ENCODE results near the gene PIGN.

PIGN gene

GRCh38 chr18:62097698-62098097 lies 89.2 kb downstream of the PIGN start:
- no peak overlapping the region for H3K27ac ChIP-seq (ENCODE audit: low read depth in 2 of 2, low read length in 2 of 2)
- no peaks in the 10 kb centered on the region for H3K9me3 ChIP-seq (ENCODE audit: control insufficient read depth in 2 of 2, low read length in 2 of 2)
- H3K9ac ChIP-seq (ENCODE audit: low read depth in 1 of 2, low read length in 2 of 2) = no peak overlapping the region
- peaks cover 14 to 27% of the 10 kb centered on the region in 2 donors for H3K36me3 ChIP-seq (ENCODE audit: control insufficient read depth in 2 of 2, insufficient read depth in 2 of 2, low read length in 2 of 2)
- no peaks in the 10 kb centered on the region for H3K4me1 ChIP-seq (ENCODE audit: control insufficient read depth in 2 of 2, insufficient read depth in 2 of 2, low read length in 2 of 2)
- H3K4me3 ChIP-seq (ENCODE audit: low read length in 2 of 2) = no peak overlapping the region
- no peaks in the 10 kb centered on the region for H3K27me3 ChIP-seq (ENCODE audit: control insufficient read depth in 2 of 2, insufficient read depth in 2 of 2, low read length in 2 of 2)

- H3K27ac ChIP-seq (ENCODE audit: low read depth in 2 of 2, low read length in 2 of 2) = no peak overlapping the region
- peaks cover 10 to 11% of the 10 kb centered on the region in 2 donors for H3K36me3 ChIP-seq (ENCODE audit: control insufficient read depth in 2 of 2, insufficient read depth in 2 of 2, low read length in 2 of 2)
- no peaks in the 10 kb centered on the region for H3K4me1 ChIP-seq (ENCODE audit: control insufficient read depth in 2 of 2, insufficient read depth in 2 of 2, low read length in 2 of 2)
- H3K27me3 ChIP-seq (ENCODE audit: control insufficient read depth in 2 of 2, insufficient read depth in 2 of 2, low read length in 2 of 2) = no peaks in the 10 kb centered on the region
- no peaks in the 10 kb centered on the region for H3K9me3 ChIP-seq (ENCODE audit: control insufficient read depth in 2 of 2, low read length in 2 of 2)
- no peak overlapping the region for H3K4me3 ChIP-seq (ENCODE audit: low read length in 2 of 2)
- no peak overlapping the region for H3K9ac ChIP-seq (ENCODE audit: low read depth in 1 of 2, low read length in 2 of 2)
Measured at GRCh38 chr18:62091487-62092120, 95.3 kb downstream of the PIGN start.

- peaks cover 10 to 12% of the 10 kb centered on the region in 2 donors for H3K36me3 ChIP-seq (ENCODE audit: control insufficient read depth in 2 of 2, insufficient read depth in 2 of 2, low read length in 2 of 2)
- H3K27me3 ChIP-seq (ENCODE audit: control insufficient read depth in 2 of 2, insufficient read depth in 2 of 2, low read length in 2 of 2) = no peaks in the 10 kb centered on the region
- H3K4me3 ChIP-seq (ENCODE audit: low read length in 2 of 2) = no peak overlapping the region
Measured at GRCh38 chr18:62089174-62089573, 97.7 kb downstream of the PIGN start.

GRCh38 chr18:62088156-62088555 lies 98.7 kb downstream of the PIGN start:
- H3K9me3 ChIP-seq (ENCODE audit: control insufficient read depth in 2 of 2, low read length in 2 of 2) = no peaks in the 10 kb centered on the region
- H3K4me1 ChIP-seq (ENCODE audit: control insufficient read depth in 2 of 2, insufficient read depth in 2 of 2, low read length in 2 of 2) = no peaks in the 10 kb centered on the region

More at GRCh38 chr18:62089174-62089573, 97.7 kb downstream of the PIGN start:
- Histone ChIP-seq H3K9ac (ENCODE audit: low read depth in 1 of 2, low read length in 2 of 2) (no peak overlapping the region), H3K4me1 (ENCODE audit: control insufficient read depth in 2 of 2, insufficient read depth in 2 of 2, low read length in 2 of 2) (no peaks in the 10 kb centered on the region), H3K9me3 (ENCODE audit: control insufficient read depth in 2 of 2, low read length in 2 of 2) (no peaks in the 10 kb centered on the region), H3K27ac (ENCODE audit: low read depth in 2 of 2, low read length in 2 of 2) (no peak overlapping the region)

GRCh38 chr18:62085756-62086155 lies 101.1 kb downstream of the PIGN start:
- no peak overlapping the region for H3K9ac ChIP-seq (ENCODE audit: low read depth in 1 of 2, low read length in 2 of 2)
- H3K4me3 ChIP-seq (ENCODE audit: low read length in 2 of 2) = no peak overlapping the region
- H3K27ac ChIP-seq (ENCODE audit: low read depth in 2 of 2, low read length in 2 of 2) = no peak overlapping the region
- H3K9me3 ChIP-seq (ENCODE audit: control insufficient read depth in 2 of 2, low read length in 2 of 2) = no peaks in the 10 kb centered on the region
- no peaks in the 10 kb centered on the region for H3K4me1 ChIP-seq (ENCODE audit: control insufficient read depth in 2 of 2, insufficient read depth in 2 of 2, low read length in 2 of 2)
- no peaks in the 10 kb centered on the region for H3K27me3 ChIP-seq (ENCODE audit: control insufficient read depth in 2 of 2, insufficient read depth in 2 of 2, low read length in 2 of 2)
- H3K36me3 ChIP-seq (ENCODE audit: control insufficient read depth in 2 of 2, insufficient read depth in 2 of 2, low read length in 2 of 2) = peaks cover 6 to 12% of the 10 kb centered on the region in 2 donors

More at GRCh38 chr18:62088156-62088555, 98.7 kb downstream of the PIGN start:
- no peak overlapping the region for H3K27ac ChIP-seq (ENCODE audit: low read depth in 2 of 2, low read length in 2 of 2)
- no peaks in the 10 kb centered on the region for H3K27me3 ChIP-seq (ENCODE audit: control insufficient read depth in 2 of 2, insufficient read depth in 2 of 2, low read length in 2 of 2)
- no peak overlapping the region for H3K9ac ChIP-seq (ENCODE audit: low read depth in 1 of 2, low read length in 2 of 2)
- H3K4me3 ChIP-seq (ENCODE audit: low read length in 2 of 2) = no peak overlapping the region
- H3K36me3 ChIP-seq (ENCODE audit: control insufficient read depth in 2 of 2, insufficient read depth in 2 of 2, low read length in 2 of 2) = peaks cover 10 to 12% of the 10 kb centered on the region in 2 donors

- H3K9me3 ChIP-seq (ENCODE audit: control insufficient read depth in 2 of 2, low read length in 2 of 2) = no peaks in the 10 kb centered on the region
- H3K4me1 ChIP-seq (ENCODE audit: control insufficient read depth in 2 of 2, insufficient read depth in 2 of 2, low read length in 2 of 2) = no peaks in the 10 kb centered on the region
- H3K36me3 ChIP-seq (ENCODE audit: control insufficient read depth in 2 of 2, insufficient read depth in 2 of 2, low read length in 2 of 2) = peaks cover 0 to 3% of the 10 kb centered on the region in 2 donors
- H3K9ac ChIP-seq (ENCODE audit: low read depth in 1 of 2, low read length in 2 of 2) = no peak overlapping the region
- H3K4me3 ChIP-seq (ENCODE audit: low read length in 2 of 2) = no peak overlapping the region
- H3K27me3 ChIP-seq (ENCODE audit: control insufficient read depth in 2 of 2, insufficient read depth in 2 of 2, low read length in 2 of 2) = no peaks in the 10 kb centered on the region
- H3K27ac ChIP-seq (ENCODE audit: low read depth in 2 of 2, low read length in 2 of 2) = no peak overlapping the region
Measured at GRCh38 chr18:62081761-62082294, 105.0 kb downstream of the PIGN start.

GRCh38 chr18:62081248-62081647 lies 105.6 kb downstream of the PIGN start:
- no peak overlapping the region for H3K9ac ChIP-seq (ENCODE audit: low read depth in 1 of 2, low read length in 2 of 2)

GRCh38 chr18:62080172-62080900 lies 106.5 kb downstream of the PIGN start:
- Histone ChIP-seq H3K4me1 (ENCODE audit: control insufficient read depth in 2 of 2, insufficient read depth in 2 of 2, low read length in 2 of 2) (no peaks in the 10 kb centered on the region), H3K36me3 (ENCODE audit: control insufficient read depth in 2 of 2, insufficient read depth in 2 of 2, low read length in 2 of 2) (no peaks in the 10 kb centered on the region), H3K27me3 (ENCODE audit: control insufficient read depth in 2 of 2, insufficient read depth in 2 of 2, low read length in 2 of 2) (no peaks in the 10 kb centered on the region), H3K4me3 (ENCODE audit: low read length in 2 of 2) (no peak overlapping the region), H3K27ac (ENCODE audit: low read depth in 2 of 2, low read length in 2 of 2) (no peak overlapping the region), H3K9ac (ENCODE audit: low read depth in 1 of 2, low read length in 2 of 2) (no peak overlapping the region), H3K9me3 (ENCODE audit: control insufficient read depth in 2 of 2, low read length in 2 of 2) (no peaks in the 10 kb centered on the region)

More at GRCh38 chr18:62081248-62081647, 105.6 kb downstream of the PIGN start:
- no peaks in the 10 kb centered on the region for H3K27me3 ChIP-seq (ENCODE audit: control insufficient read depth in 2 of 2, insufficient read depth in 2 of 2, low read length in 2 of 2)
- H3K27ac ChIP-seq (ENCODE audit: low read depth in 2 of 2, low read length in 2 of 2) = no peak overlapping the region
- no peak overlapping the region for H3K4me3 ChIP-seq (ENCODE audit: low read length in 2 of 2)
- no peaks in the 10 kb centered on the region for H3K9me3 ChIP-seq (ENCODE audit: control insufficient read depth in 2 of 2, low read length in 2 of 2)
- no peaks in the 10 kb centered on the region for H3K36me3 ChIP-seq (ENCODE audit: control insufficient read depth in 2 of 2, insufficient read depth in 2 of 2, low read length in 2 of 2)
- no peaks in the 10 kb centered on the region for H3K4me1 ChIP-seq (ENCODE audit: control insufficient read depth in 2 of 2, insufficient read depth in 2 of 2, low read length in 2 of 2)

GRCh38 chr18:62073461-62074281 lies 113.2 kb downstream of the PIGN start:
- Histone ChIP-seq H3K36me3 (ENCODE audit: control insufficient read depth in 2 of 2, insufficient read depth in 2 of 2, low read length in 2 of 2) (no peaks in the 10 kb centered on the region), H3K4me3 (ENCODE audit: low read length in 2 of 2) (no peak overlapping the region), H3K9ac (ENCODE audit: low read depth in 1 of 2, low read length in 2 of 2) (no peak overlapping the region), H3K9me3 (ENCODE audit: control insufficient read depth in 2 of 2, low read length in 2 of 2) (no peaks in the 10 kb centered on the region), H3K4me1 (ENCODE audit: control insufficient read depth in 2 of 2, insufficient read depth in 2 of 2, low read length in 2 of 2) (no peaks in the 10 kb centered on the region), H3K27me3 (ENCODE audit: control insufficient read depth in 2 of 2, insufficient read depth in 2 of 2, low read length in 2 of 2) (no peaks in the 10 kb centered on the region), H3K27ac (ENCODE audit: low read depth in 2 of 2, low read length in 2 of 2) (no peak overlapping the region)

GRCh38 chr18:62072370-62072769 lies 114.5 kb downstream of the PIGN start:
- Histone ChIP-seq H3K27me3 (ENCODE audit: control insufficient read depth in 2 of 2, insufficient read depth in 2 of 2, low read length in 2 of 2) (no peaks in the 10 kb centered on the region), H3K36me3 (ENCODE audit: control insufficient read depth in 2 of 2, insufficient read depth in 2 of 2, low read length in 2 of 2) (no peaks in the 10 kb centered on the region), H3K4me1 (ENCODE audit: control insufficient read depth in 2 of 2, insufficient read depth in 2 of 2, low read length in 2 of 2) (no peaks in the 10 kb centered on the region), H3K4me3 (ENCODE audit: low read length in 2 of 2) (no peak overlapping the region), H3K9me3 (ENCODE audit: control insufficient read depth in 2 of 2, low read length in 2 of 2) (no peaks in the 10 kb centered on the region), H3K27ac (ENCODE audit: low read depth in 2 of 2, low read length in 2 of 2) (no peak overlapping the region), H3K9ac (ENCODE audit: low read depth in 1 of 2, low read length in 2 of 2) (no peak overlapping the region)

Data from mucosa of rectum (tissue), 2 donors.